HL-60 (cell line): ENCODE results near the gene TBCD.

Experiments
- DNase-seq, 2 experiments: peaks; one replicate each; pipeline ENCODE4 v3.0.0-alpha.2; 2010 to 2020; ENCODE audit warnings: low read depth in 1 of 2, low spot score in 1 of 2
- H3K27ac ChIP-seq: fragments of 250-450 bp; sonication (Bioruptor Pico); replicated peaks from 2 replicates; pipeline ENCODE4 v1.5.1; 2020; ENCODE audit warnings: mild to moderate bottlenecking, moderate library complexity
- H3K27me3 ChIP-seq: fragments of 250-450 bp; sonication (Bioruptor Pico); 2 replicates; pipeline ENCODE4 v1.5.1; 2021; ENCODE audit warnings: mild to moderate bottlenecking, moderate library complexity; ENCODE audit not compliant: insufficient read depth, poor library complexity, severe bottlenecking
- H3K4me3 ChIP-seq: replicated peaks from 2 replicates; pipeline ENCODE4 v1.5.1; 2011; ENCODE audit warnings: mild to moderate bottlenecking, control low read depth, low read length; ENCODE audit not compliant: insufficient read depth
- CTCF ChIP-seq: IDR thresholded peaks from one replicate; pipeline ENCODE4 v1.5.1; 2011; ENCODE audit warnings: low read length, control low read depth, inconsistent platforms; ENCODE audit not compliant: insufficient read depth
- GABPA ChIP-seq: IDR thresholded peaks from 2 replicates; pipeline ENCODE4 v1.6.1; 2012; ENCODE audit warnings: low read depth
- POLR2AphosphoS5 ChIP-seq: IDR thresholded peaks from 2 replicates; pipeline ENCODE4 v1.6.1; 2012; ENCODE audit warnings: low read depth
- REST ChIP-seq: IDR thresholded peaks from 2 replicates; pipeline ENCODE4 v1.6.1; 2012; ENCODE audit warnings: low read depth; ENCODE audit not compliant: insufficient replicate concordance
- SPI1 ChIP-seq: IDR thresholded peaks from 2 replicates; pipeline ENCODE4 v1.6.1; 2012; ENCODE audit warnings: low read depth, mild to moderate bottlenecking, borderline replicate concordance

The TBCD gene

GRCh38 chr17:82898976-82899514 lies 147.2 kb downstream of the TBCD start:
- Histone ChIP-seq H3K27ac (no peak overlapping the region), H3K4me3 (no peak overlapping the region), H3K27me3 (no peaks in the 10 kb centered on the region)
- TF ChIP-seq CTCF: no peak
- no peak for TF ChIP-seq REST
- no peak for TF ChIP-seq GABPA
- TF ChIP-seq POLR2AphosphoS5: no peak
- no peak for TF ChIP-seq SPI1
- DNase-seq: no peak

- H3K4me3 ChIP-seq: no peak overlapping the region
- no peak overlapping the region for H3K27ac ChIP-seq
- H3K27me3 ChIP-seq: no peaks in the 10 kb centered on the region
- no peak for DNase-seq
- no peak for TF ChIP-seq SPI1
- TF ChIP-seq CTCF: no peak
- TF ChIP-seq GABPA: no peak
- no peak for TF ChIP-seq POLR2AphosphoS5
Observed at GRCh38 chr17:82899941-82900340, 148.1 kb downstream of the TBCD start.

GRCh38 chr17:82900741-82901140 lies 148.9 kb downstream of the TBCD start:
- no peak for TF ChIP-seq CTCF
- no peak for TF ChIP-seq REST
- no peak for TF ChIP-seq POLR2AphosphoS5
- no peak for TF ChIP-seq GABPA
- no peak for TF ChIP-seq SPI1
- no peak for DNase-seq
- H3K4me3 ChIP-seq: no peak overlapping the region
- H3K27me3 ChIP-seq: no peaks in the 10 kb centered on the region
- no peak overlapping the region for H3K27ac ChIP-seq

- TF ChIP-seq SPI1: no peak
- TF ChIP-seq REST: no peak
- no peak for TF ChIP-seq POLR2AphosphoS5
- no peak for TF ChIP-seq CTCF
- no peak for TF ChIP-seq GABPA
- no peak for DNase-seq
- H3K4me3 ChIP-seq: no peak overlapping the region
- no peaks in the 10 kb centered on the region for H3K27me3 ChIP-seq
- H3K27ac ChIP-seq: no peak overlapping the region
Observed at GRCh38 chr17:82901356-82901755, 149.5 kb downstream of the TBCD start.
